SKM-1 treated with dmso at 0.1 percent for 144 hours (cell line): ENCODE measurements around the gene DDX42.
A peak's percentile ranks its signal among the peaks of the same experiment; 100 is the strongest.

ENCODE experiments used
- DNase-seq: peaks from one replicate; lab custom pipeline; 2025; ENCODE audit not compliant: unreplicated experiment; lab: John Stamatoyannopoulos, UW

Gene DDX42, protein sequence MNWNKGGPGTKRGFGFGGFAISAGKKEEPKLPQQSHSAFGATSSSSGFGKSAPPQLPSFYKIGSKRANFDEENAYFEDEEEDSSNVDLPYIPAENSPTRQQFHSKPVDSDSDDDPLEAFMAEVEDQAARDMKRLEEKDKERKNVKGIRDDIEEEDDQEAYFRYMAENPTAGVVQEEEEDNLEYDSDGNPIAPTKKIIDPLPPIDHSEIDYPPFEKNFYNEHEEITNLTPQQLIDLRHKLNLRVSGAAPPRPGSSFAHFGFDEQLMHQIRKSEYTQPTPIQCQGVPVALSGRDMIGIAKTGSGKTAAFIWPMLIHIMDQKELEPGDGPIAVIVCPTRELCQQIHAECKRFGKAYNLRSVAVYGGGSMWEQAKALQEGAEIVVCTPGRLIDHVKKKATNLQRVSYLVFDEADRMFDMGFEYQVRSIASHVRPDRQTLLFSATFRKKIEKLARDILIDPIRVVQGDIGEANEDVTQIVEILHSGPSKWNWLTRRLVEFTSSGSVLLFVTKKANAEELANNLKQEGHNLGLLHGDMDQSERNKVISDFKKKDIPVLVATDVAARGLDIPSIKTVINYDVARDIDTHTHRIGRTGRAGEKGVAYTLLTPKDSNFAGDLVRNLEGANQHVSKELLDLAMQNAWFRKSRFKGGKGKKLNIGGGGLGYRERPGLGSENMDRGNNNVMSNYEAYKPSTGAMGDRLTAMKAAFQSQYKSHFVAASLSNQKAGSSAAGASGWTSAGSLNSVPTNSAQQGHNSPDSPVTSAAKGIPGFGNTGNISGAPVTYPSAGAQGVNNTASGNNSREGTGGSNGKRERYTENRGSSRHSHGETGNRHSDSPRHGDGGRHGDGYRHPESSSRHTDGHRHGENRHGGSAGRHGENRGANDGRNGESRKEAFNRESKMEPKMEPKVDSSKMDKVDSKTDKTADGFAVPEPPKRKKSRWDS

DNA sequence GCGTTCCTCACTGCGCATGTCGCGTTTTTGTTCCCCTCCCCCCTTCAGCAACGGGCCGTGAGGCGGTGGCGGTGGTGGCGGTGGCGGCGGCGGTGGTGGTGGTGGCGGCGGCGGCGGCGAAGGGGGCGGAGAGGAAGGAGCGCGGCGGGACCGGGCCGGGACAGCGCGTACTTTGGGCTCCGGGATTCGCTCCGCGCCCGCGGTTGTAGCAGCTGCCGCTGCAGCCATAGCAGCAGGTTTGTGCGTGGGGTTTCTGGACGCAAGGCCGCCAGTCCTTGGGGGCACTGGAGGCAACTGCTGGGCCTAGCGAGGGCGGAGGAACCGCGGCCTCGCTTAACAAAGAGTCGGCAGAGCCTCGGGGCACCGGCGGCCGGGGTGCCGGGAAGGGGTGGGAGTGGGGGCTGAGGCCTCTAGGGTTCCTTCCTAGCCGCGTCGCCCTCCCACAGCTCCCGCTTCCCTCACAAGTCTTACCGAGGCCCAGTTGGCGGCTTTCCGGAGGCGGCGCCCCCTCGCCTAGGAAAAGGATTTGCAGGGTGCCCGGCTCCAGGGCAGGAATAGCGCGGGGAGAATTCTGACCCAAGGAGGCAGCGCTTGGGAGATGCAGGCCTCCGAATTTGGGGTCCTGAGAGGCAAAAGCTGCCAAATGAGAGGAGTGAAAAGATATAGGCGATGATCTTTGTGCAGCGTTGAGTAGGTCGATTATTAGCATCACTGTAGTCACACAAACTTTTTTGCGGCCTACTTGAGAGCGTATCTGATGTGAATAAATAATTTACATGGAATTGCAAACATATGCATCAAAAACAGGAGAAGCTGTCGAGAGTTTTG, at the start of gene DDX42:
Gene DDX42 (plus strand): TSS at position 30 of the 828 bp plus-strand sequence. CDS start 12,880 bp downstream, outside the sequence.
- peak; percentile 38 for DNase-seq

DNA sequence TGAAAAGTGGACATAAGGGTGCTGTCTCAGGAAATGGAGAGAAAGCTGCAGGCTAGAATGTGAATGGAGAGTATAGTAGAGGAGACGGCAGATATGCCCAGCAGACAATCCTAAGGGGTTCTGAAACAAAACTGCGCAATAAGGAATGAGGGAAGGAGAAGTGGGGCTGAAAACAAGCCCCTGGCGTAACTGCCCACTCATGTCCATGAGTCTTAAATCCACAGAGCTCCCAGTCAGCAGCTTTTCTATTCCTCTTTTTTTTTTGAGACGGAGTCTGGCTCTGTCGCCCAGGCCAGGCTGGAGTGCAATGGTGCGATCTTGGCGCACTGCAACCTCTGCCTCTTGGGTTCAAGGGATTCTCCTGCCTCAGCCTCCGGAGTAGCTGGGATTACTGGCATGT, 38.3 kb upstream of the DDX42 start:
- no peak for DNase-seq

DNA sequence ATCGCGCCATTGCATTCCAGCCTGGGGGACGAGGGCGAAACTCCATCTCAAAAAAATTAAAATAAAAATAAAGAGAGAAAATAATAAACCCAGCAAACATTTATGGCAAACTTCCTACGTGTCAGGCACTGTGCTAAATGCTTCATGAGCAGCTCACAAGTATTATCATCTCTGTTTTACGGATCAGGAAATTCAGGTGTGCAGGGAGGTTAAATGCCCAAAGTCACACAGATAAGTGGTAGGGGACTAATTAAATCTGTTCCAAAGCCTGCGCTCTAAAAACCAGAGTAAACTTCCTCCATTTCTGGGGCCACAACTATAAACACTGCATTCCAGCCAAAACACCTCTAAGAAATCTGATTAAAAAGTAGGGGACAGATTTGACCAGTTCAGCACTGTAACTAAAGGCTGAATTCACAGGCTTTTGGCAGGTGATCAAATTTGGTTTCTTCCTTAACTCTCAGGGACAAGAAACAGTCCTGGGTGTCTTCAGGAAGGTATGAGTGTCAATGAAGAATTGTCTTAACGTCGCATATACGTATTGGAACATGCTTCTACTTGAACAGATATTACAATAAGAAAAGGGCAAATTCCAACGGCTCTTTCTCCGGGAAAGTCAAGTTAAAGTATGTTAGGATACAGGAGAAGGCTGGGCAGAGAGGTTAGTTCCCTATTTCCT, 33.4 kb upstream of the DDX42 start:
- no peak for DNase-seq

DNA sequence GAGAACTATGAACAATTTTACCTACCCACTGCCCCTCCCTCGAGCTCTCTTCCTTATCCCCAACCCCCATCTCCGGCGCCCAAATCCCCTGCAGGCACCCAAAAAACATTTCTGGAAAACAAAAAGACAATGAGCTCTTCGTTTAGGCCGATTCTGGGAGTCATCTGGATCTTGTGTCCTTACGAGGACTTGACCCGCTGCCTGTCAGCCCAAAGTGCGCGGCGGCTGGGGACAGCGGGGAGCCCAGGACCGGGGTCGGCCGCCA, 32.9 kb upstream of the DDX42 start:
- DNase-seq: peak; percentile 48

DNA sequence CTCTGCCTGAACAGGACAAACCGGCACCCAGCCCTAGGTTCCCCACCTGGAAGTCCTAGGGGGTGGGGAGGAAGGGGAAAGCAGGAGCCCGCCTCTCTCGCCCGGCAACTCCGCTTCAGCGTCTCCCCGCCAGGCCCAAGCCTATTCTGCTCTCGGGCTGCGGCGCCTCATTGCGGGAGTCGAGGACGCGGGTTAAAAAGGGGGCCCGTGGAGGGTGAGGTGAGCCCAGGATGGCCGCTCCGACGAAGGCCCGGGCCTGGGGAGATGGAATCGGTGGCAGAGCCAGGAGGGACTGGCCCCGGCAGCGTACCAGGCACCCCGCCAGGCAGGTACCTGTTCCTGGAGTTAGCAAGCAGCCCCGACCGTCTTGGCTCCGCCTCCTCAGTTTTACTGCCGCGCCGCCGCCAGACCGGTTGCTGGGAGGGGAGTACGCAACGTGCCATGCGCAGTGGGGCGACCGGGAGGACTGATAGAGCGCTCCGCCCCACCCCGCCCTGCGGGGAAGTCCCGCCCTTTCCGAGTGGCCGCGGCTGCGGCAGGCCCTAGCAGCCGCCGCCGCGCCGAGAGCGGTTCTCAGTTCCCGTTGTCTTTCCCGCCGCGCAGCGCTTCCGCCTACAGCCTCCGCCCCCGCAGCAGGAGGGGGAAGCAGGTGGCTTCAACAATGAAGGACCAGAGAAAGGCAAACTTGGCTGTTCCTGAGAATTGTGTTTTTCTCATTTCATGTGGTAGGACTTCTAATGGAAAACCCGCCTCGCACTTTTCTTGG, 32.4 kb upstream of the DDX42 start, which contains the start of gene STRADA:
Gene STRADA (minus strand): TSS at position 392 of the 766 bp plus-strand sequence. CDS start 13,430 bp downstream, outside the sequence.
- DNase-seq: peak; percentile 99

DNA sequence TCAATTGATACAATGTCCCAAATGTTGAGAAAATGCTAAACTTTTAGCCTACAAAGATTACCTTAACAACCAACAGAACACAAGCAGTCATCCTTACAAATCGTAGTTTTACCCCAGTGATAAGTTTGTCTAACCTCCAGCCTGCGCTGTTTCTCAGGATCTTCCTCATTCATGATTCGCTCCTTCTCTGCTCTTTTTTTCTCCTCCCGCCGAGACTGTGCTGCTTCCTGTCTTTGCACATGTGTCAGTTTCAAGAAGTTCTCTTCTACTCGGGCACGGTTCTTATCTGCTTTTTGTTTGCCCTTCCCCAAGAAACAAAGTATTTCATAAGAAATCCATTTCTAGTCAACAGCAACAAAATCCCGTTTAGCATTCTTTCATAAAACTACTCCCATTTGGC, 22.2 kb upstream of the DDX42 start:
- no peak for DNase-seq

DNA sequence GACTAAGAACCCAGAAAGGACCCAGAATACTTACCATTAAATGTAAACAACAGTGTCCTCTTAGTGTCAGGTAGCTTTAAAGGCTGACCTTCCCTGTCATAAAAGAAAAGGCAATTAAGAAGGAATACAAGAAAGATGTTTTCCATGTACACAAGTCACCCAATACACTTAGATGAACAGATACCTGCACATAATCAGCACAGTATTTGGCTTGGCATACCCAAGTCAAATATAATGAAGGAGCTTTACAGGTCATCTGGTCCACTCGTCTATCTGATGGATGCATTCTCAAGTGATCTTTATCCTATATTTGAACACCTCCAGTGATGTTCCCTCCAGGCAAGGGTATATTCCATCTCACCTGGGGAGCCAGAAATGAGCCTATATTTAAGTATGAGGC, 21.3 kb upstream of the DDX42 start:
- DNase-seq: no peak

DNA sequence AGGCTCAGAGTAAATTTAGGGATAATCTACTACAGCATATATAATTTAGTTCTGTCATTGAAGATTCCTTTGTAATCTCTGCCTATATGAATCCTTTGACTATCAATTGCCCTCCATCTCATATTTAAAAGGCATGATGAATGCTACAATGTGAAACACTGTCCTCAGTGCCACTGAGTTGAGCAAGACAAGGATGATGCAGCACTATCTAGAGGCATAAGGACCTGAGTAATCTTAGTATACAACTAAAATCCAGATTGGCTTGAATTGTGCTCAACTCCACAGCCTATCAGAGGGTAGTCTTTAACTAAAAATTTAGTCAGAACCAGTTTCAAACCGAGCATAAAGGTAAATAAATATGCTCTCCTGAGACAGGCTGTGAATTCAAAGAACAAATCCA, 20.8 kb upstream of the DDX42 start:
- no peak for DNase-seq

DNA sequence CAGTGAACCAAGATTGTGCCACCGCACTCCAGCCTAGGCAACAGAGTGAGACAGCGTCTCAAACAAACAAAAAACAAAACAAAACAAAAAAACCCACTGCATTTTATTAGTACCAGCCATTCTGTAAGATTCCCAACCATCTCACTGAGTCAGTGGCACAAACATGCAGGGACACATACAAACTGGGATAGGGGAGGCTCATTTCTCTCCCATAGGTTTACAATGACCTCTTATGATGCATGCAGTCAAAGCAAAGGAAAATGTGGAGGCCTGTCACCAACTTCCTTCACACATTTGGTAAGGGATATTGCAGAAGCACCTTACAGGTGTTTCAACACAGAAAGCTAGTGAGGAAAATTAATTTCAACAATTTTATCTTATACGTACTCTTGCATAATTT, 19.9 kb upstream of the DDX42 start:
- DNase-seq: no peak

DNA sequence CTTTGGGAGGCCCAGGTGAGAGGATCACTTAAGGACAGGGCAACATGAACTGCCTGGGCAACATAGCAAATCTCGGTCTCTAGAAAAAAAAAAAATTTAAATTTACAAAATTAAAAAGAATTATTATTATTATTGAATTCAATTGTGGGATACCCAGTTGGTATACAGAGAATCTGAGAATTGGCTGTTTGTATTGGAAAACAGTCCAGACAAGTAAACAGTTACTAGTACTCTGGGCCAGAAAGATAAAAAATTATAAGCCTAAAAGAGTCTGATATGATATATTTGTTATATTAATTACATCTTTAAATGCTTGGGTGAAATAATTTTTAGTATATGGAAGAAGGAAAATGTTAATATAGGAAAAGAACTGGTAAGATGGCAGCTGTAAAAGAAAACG, 15.5 kb upstream of the DDX42 start:
- no peak for DNase-seq

DNA sequence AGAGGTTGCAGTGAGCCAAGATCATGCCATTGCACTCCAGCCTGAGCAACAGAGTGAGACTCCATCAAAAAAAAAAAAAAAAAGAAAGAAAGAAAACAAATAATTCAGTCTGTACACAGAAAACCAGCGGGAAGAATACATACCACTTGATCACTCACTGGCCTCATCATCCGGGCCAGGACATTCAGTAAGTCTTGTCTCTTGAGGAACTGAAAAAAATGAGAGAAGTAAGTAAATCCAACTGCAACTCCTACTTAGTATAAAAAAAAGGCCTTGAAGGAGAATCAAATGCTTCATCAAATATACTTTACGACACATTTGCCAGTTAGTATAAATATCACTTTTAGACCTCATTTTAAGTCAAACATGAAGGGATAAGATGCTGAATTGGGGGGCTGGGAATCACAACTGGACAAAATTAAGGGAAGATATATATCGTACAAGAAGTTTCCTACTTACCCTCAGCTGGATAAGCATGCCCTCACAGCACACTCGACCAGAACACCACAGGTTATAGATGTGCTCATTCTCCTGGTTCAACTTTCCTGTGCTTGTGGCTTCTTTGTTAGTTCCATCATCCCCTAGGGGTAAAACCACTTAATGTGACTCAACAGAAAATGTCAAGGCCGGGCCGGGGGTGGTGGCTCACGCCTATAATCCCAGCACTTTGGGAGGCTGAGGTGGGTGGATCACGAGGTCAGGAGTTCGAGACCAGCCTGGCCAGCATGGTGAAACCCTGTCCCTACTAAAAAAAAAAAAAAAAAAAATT, 13.0 kb upstream of the DDX42 start:
- no peak for DNase-seq

DNA sequence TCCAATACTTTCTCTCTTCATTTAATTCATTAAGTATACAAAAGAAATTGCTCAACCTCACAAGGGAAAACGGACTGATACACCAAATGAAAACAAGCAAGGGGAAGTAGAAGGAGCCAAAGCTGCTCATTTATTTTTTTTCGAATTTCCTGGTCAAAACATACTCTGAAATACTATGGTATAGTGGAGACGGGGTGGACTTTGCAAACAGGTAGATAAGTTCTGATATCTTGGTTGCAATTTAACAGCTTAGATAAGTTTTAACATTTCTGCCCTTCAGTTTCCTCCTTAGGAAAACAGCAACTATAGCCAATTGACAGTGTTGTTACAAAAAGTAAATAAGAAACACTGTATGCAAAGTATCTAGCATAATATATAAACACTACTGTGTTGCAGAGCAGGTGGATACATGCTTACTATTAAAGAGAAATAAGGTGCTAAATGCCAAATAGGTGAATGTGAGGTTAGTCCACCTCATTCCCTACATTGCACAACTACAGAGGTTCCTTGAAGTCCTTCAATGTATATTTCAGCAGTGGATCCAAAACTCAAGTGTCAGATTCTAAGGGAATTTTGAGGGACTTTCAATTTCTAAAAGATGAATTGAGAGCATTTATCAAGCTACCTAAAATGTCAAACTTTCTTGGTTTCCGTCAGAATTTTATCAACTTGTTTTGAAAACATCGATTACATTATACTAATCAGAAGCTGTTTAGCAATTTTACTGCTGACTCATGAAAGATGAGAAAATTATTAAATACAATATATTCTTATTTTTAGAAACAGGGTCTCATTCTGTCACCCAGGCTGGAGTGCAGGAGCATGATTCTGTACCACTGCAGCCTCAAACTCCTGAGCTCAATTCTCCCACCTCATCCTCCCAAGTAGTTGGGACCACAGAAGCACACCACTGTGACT, 11.6 kb upstream of the DDX42 start:
- DNase-seq: no peak

DNA sequence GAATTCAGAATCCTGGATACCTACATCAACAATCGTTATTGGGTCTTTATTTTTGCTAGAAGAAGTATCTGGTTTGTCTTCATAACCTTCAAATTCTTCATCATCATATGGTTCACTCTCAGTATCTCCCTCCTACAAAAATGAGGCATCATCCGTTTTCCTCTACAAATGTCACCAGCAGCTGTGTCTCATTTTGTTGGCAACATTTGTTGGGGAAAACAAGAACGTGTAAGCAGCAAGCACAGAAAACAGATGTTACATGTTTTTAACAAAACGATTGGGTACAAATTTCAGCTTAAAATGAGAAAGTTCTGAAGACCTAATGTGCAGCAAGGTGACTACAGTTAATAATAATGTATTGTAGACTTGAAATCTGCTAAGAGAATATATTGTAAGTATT, 9.3 kb upstream of the DDX42 start:
- no peak for DNase-seq

DNA sequence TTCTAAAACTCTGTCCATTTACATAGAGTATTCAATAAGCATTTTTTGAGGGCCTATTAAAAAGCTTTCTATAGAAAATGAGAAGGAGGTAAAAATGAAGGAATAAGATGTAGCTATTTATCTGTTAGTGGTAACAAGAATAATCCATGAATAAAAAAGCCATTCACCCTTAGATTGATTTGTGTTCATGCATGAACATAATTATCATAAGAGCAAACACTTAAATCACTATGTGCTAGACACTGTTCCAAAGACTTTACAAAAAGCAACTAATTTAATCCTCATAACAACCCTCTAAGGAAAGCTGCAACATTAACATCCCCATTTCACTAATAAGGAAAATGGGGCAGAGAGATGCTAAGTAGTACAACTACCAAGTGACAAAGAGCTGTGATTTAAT, 7.2 kb upstream of the DDX42 start:
- DNase-seq: no peak

DNA sequence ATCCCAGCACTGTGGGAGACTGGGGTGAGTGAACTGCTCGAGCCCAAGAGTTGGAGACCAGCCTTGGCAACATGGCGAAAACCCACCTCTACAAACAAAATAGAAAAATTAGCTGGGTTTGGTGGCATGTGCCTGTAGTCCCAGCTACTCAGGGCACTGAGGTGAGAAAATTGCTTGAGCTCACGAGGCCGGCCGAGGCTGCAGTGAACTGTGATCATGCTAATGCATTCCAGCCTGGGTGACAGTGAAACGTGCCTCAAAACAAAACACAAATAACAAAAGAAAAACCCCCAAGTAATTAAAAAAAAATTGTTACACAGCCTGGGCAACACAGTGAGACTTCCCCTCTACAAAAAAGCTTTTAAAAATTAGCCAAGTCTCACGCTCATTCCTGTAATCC, 5.5 kb upstream of the DDX42 start:
- DNase-seq: no peak

DNA sequence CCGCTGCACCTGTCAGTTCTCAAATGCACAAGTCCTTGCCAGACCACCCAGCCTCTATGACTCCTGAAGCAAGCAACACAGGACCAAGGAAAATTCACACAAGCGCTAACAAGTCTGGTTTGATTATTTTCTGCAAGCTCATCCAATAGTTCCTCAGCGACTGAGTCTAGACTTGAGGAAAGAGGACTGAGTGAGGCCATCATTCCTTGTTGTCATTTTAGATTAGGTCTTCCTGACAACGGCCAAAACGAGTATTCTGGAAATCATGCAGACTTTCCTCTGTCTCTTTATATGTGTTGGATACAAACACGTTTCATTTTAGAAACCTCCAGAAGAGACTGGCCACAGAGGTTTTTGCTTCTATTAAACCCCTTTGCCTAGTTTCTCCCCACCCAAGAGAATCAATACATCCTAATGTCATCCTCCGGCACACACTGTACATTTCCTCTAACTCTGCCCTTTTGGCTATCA, 1.1 kb upstream of the DDX42 start:
- DNase-seq: no peak

DNA sequence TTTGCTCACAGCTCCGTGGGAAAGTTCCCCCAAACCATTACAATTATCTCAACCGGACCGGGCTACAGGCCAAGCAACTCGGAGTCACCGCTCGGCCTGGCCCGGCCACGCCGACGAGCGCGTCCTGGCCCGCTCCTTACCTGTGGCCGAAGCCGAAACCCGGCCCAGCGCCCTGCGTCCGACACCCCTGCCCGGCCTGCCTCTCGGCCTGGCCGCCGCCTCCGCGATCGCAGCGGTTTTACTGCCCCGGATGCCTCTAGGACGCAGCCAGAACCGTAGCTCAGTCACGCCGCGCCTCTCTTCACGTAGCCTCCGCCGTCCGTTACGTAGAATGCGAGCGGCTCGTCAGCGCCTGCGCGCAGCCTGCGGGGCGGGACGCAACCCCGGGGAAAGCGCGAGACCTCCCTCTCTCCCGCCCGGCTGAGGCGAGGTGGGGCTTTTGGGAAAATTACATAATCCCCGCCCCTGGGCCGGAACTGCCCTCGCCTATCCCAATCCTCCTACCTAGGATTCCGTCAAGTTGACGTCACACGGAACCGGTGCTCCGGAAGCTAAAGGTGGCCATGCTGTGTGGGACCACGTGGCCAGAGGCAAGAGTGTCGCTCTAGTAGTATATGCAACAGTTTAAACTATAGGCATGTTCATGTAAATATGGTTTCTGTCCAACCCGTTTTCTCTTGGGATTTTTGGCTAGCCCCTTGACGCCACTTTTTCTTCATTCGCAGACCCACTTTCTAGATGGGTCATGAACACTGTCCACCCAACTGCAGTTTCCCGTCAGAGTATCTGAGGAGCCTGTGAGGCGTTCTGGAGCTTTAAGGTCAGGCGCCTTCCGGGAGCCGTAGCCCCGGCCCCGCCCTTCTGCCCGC, 464 bp upstream of the DDX42 start, which contains the start of gene CCDC47:
Gene CCDC47 (minus strand): TSS at position 326 of the 869 bp plus-strand sequence. CDS start 7,422 bp downstream, outside the sequence.
- DNase-seq: peak; percentile 98
